Chondrocyte (in vitro differentiated cells): ENCODE results near the gene RSRC1. TPM values are rescaled to one million over a fixed set of nuclear protein-coding genes. Genes with fewer than 3 reads are reported as not detected.

Experiments used
- DNase-seq: peaks from one replicate; pipeline ENCODE4 v3.0.0; 2021; ENCODE audit warnings: mixed read lengths, low spot score
- H3K27ac Mint-ChIP-seq: one replicate; pipeline ENCODE4 v1.8.0; 2021; ENCODE audit warnings: mild to moderate bottlenecking, moderate library complexity, mixed read lengths; ENCODE audit not compliant: unreplicated experiment
- H3K27me3 Mint-ChIP-seq: 2 replicates; pipeline ENCODE4 v1.8.0; 2021; ENCODE audit warnings: low read depth, mixed read lengths
- H3K36me3 Mint-ChIP-seq: 2 replicates; pipeline ENCODE4 v1.8.0; 2021; ENCODE audit warnings: low read depth, mixed read lengths
- H3K4me1 Mint-ChIP-seq: 2 replicates; pipeline ENCODE4 v1.8.0; 2021; ENCODE audit warnings: low read depth, mild to moderate bottlenecking, mixed read lengths
- H3K4me3 Mint-ChIP-seq: one replicate; pipeline ENCODE4 v1.8.0; 2021; ENCODE audit warnings: mild to moderate bottlenecking, moderate library complexity, mixed read lengths; ENCODE audit not compliant: unreplicated experiment
- H3K9me3 Mint-ChIP-seq: 2 replicates; pipeline ENCODE4 v1.8.0; 2021; ENCODE audit warnings: low read depth, mixed read lengths
- CTCF ChIP-seq: fragments of 200-600 bp; sonication (generic); IDR thresholded peaks from 2 replicates; pipeline ENCODE4 v1.5.0; 2021; ENCODE audit warnings: antibody characterized with exemption, mild to moderate bottlenecking, moderate library complexity
- total RNA-seq: library from RNA; stranded (reverse); gene quantifications from 3 replicates; pipeline ENCODE4 v1.2.1, GENCODE V29; 2021

RSRC1 gene
- total RNA-seq, 1 donor from 2014 or later, result 23.5 TPM

- Mint-ChIP-seq H3K9me3 (no peaks in the 10 kb centered on the region), H3K27me3 (peaks cover 60% of the 10 kb centered on the region), H3K4me3 (no peak overlapping the region), H3K4me1 (no peaks in the 10 kb centered on the region), H3K36me3 (no peaks in the 10 kb centered on the region), H3K27ac (no peak overlapping the region)
- DNase-seq, result no peak
- no peak for TF ChIP-seq CTCF
These were observed 25.2 kb upstream of the RSRC1 start for GRCh38 chr3:158084651-158085050.

GRCh38 chr3:158085358-158085757 is 24.5 kb upstream of the RSRC1 start:
- peaks cover 63% of the 10 kb centered on the region for H3K27me3 Mint-ChIP-seq
- DNase-seq, result no peak
- H3K27ac Mint-ChIP-seq, result no peak overlapping the region
- H3K4me3 Mint-ChIP-seq, result no peak overlapping the region
- no peaks in the 10 kb centered on the region for H3K4me1 Mint-ChIP-seq
- H3K36me3 Mint-ChIP-seq, result no peaks in the 10 kb centered on the region
- H3K9me3 Mint-ChIP-seq, result no peaks in the 10 kb centered on the region
- TF ChIP-seq CTCF, result no peak

GRCh38 chr3:158085931-158086330 is 24.0 kb upstream of the RSRC1 start:
- Mint-ChIP-seq H3K36me3 (no peaks in the 10 kb centered on the region), H3K27me3 (peaks cover 65% of the 10 kb centered on the region), H3K27ac (no peak overlapping the region), H3K4me3 (no peak overlapping the region), H3K9me3 (no peaks in the 10 kb centered on the region), H3K4me1 (no peaks in the 10 kb centered on the region)
- DNase-seq, result no peak
- no peak for TF ChIP-seq CTCF

GRCh38 chr3:158086361-158086760 is 23.5 kb upstream of the RSRC1 start:
- Mint-ChIP-seq H3K27me3 (peaks cover 63% of the 10 kb centered on the region), H3K4me1 (no peaks in the 10 kb centered on the region), H3K36me3 (no peaks in the 10 kb centered on the region), H3K9me3 (no peaks in the 10 kb centered on the region), H3K27ac (no peak overlapping the region), H3K4me3 (no peak overlapping the region)
- DNase-seq, result no peak
- no peak for TF ChIP-seq CTCF

GRCh38 chr3:158086776-158087175 is 23.1 kb upstream of the RSRC1 start:
- Mint-ChIP-seq H3K36me3 (no peaks in the 10 kb centered on the region), H3K27me3 (peaks cover 65% of the 10 kb centered on the region)
- no peak for TF ChIP-seq CTCF

More at GRCh38 chr3:158086776-158087175, 23.1 kb upstream of the RSRC1 start:
- Mint-ChIP-seq H3K27ac (no peak overlapping the region), H3K4me3 (no peak overlapping the region), H3K4me1 (no peaks in the 10 kb centered on the region), H3K9me3 (no peaks in the 10 kb centered on the region)
- no peak for DNase-seq
